ENCODE measurements around the gene GRK4.

DNA sequence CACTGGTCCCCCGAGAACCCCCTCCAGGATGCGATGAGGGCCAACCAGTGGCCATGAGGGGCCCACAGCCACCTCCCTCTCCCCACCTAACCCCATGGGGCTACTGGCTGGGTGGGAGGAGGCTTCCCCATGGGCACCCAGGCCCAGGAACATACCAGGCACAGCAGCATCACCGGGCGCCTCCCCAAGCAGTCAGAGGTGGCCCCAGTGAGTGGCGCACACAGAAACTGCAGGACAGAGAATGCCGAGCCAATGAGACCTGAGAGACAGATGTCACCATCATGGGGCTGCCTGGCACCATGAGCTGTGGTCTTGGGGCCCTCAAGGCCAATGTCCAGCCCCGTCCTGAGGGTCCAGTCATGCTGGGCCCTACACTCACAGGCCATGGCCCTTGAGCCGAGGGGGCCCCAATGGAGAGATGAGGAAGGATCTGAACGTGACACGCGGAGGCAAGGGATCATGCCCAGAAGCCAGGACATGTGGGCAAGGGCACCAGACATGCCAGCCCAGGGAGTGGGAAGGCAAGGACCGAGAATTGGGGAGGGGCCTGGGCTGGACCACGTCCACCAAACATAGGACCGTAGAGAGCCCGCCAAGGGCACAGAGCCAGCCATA, 30.3 kb upstream of the GRK4 start:
- TF ChIP-seq, protein P1, sequence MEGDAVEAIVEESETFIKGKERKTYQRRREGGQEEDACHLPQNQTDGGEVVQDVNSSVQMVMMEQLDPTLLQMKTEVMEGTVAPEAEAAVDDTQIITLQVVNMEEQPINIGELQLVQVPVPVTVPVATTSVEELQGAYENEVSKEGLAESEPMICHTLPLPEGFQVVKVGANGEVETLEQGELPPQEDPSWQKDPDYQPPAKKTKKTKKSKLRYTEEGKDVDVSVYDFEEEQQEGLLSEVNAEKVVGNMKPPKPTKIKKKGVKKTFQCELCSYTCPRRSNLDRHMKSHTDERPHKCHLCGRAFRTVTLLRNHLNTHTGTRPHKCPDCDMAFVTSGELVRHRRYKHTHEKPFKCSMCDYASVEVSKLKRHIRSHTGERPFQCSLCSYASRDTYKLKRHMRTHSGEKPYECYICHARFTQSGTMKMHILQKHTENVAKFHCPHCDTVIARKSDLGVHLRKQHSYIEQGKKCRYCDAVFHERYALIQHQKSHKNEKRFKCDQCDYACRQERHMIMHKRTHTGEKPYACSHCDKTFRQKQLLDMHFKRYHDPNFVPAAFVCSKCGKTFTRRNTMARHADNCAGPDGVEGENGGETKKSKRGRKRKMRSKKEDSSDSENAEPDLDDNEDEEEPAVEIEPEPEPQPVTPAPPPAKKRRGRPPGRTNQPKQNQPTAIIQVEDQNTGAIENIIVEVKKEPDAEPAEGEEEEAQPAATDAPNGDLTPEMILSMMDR (IDR thresholded peaks at IDR 0.05; ENCODE audit: low read depth, low read length), result no peak
- no peak for TF ChIP-seq EZH2phosphoT487 (IDR thresholded peaks at IDR 0.05; ENCODE audit: low read depth)
